HG03457 (cell line): Measurements from ENCODE around the gene LCOR.
"Not testable (repeated sequence)": the region's sequence is repeated elsewhere in the genome, so short reads cannot be mapped to it uniquely, and the experiment has no call there.

Source experiments
- ATAC-seq: cut with Tn5 transposase; IDR thresholded peaks from one replicate; pipeline ENCODE4 v1.9.1; 2021; ENCODE audit warnings: moderate number of reproducible peaks; ENCODE audit not compliant: unreplicated experiment

The LCOR gene

GRCh38 chr10:96924861-96925260 lies 92.8 kb downstream of the LCOR start:
- no peak for ATAC-seq

GRCh38 chr10:96930469-96930868 lies 98.4 kb downstream of the LCOR start:
- no peak for ATAC-seq

GRCh38 chr10:96935148-96935547 lies 103.0 kb downstream of the LCOR start:
- ATAC-seq: no peak

GRCh38 chr10:96935810-96936209 lies 103.7 kb downstream of the LCOR start:
- ATAC-seq: no peak

- ATAC-seq: not testable (repeated sequence)
Measured at GRCh38 chr10:96943161-96943560, 111.1 kb downstream of the LCOR start.

GRCh38 chr10:96947036-96947435 lies 114.9 kb downstream of the LCOR start:
- ATAC-seq: no peak

- no peak for ATAC-seq
Measured at GRCh38 chr10:96949039-96949683, 117.1 kb downstream of the LCOR start.

- no peak for ATAC-seq
Measured at GRCh38 chr10:96951954-96952353, 119.9 kb downstream of the LCOR start.

GRCh38 chr10:96955794-96956193 lies 123.7 kb downstream of the LCOR start:
- ATAC-seq: no peak

GRCh38 chr10:96958071-96958470 lies 126.0 kb downstream of the LCOR start:
- no peak for ATAC-seq

- no peak for ATAC-seq
Measured at GRCh38 chr10:96959733-96960132, 127.6 kb downstream of the LCOR start.

GRCh38 chr10:96960872-96961271 lies 128.8 kb downstream of the LCOR start:
- ATAC-seq: no peak

- ATAC-seq: no peak
Measured at GRCh38 chr10:96964131-96964530, 132.0 kb downstream of the LCOR start.

GRCh38 chr10:96967847-96968246 lies 135.7 kb downstream of the LCOR start:
- ATAC-seq: no peak

GRCh38 chr10:96968682-96969423 lies 136.8 kb downstream of the LCOR start:
- ATAC-seq: no peak

GRCh38 chr10:96971324-96971723 lies 139.2 kb downstream of the LCOR start:
- ATAC-seq: no peak

GRCh38 chr10:96972264-96972663 lies 140.2 kb downstream of the LCOR start:
- no peak for ATAC-seq

- no peak for ATAC-seq
Measured at GRCh38 chr10:96973809-96974747, 142.0 kb downstream of the LCOR start.

GRCh38 chr10:96975136-96975535 lies 143.0 kb downstream of the LCOR start:
- no peak for ATAC-seq

- ATAC-seq: no peak
Measured at GRCh38 chr10:96978621-96979154, 146.6 kb downstream of the LCOR start.
